DOHH2 (cell line): ENCODE results near the gene TIMM23.
"Not testable (repeated sequence)": the region's sequence is repeated elsewhere in the genome, so short reads cannot be mapped to it uniquely, and the experiment has no call there.

ENCODE experiments used
- H3F3A ChIP-seq: fragments of 200-600 bp; sonication (generic), shearing (Covaris generic); 2 replicates; pipeline ENCODE4 v1.6.0; 2016; ENCODE audit warnings: antibody characterized with exemption, mild to moderate bottlenecking; ENCODE audit not compliant: control insufficient read depth, insufficient read depth
- H3K27ac ChIP-seq: fragments of 200-600 bp; sonication (generic); 2 replicates; pipeline ENCODE4 v1.5.1; 2014; ENCODE audit warnings: low read depth, mild to moderate bottlenecking, low read length, moderate library complexity
- H3K27me3 ChIP-seq: fragments of 200-600 bp; sonication (generic); 2 replicates; pipeline ENCODE4 v1.6.1; 2014; ENCODE audit warnings: mild to moderate bottlenecking, low read length, mixed read lengths; ENCODE audit not compliant: control insufficient read depth
- H3K36me3 ChIP-seq: fragments of 200-600 bp; sonication (generic); 2 replicates; pipeline ENCODE4 v1.6.1; 2014; ENCODE audit warnings: mild to moderate bottlenecking, low read length, moderate library complexity, mixed read lengths; ENCODE audit not compliant: control insufficient read depth
- H3K4me1 ChIP-seq: fragments of 200-600 bp; sonication (generic); 2 replicates; pipeline ENCODE4 v1.6.1; 2014; ENCODE audit warnings: mild to moderate bottlenecking, low read length, mixed read lengths; ENCODE audit not compliant: control insufficient read depth
- H3K4me2 ChIP-seq: fragments of 200-600 bp; sonication (generic); 2 replicates; pipeline ENCODE4 v1.6.0; 2014; ENCODE audit warnings: mild to moderate bottlenecking, low read length, moderate library complexity
- H3K4me3 ChIP-seq: fragments of 200-600 bp; sonication (generic); 2 replicates; pipeline ENCODE4 v1.5.1; 2014; ENCODE audit warnings: mild to moderate bottlenecking, low read length, mixed read lengths
- H3K79me2 ChIP-seq: fragments of 200-600 bp; sonication (generic); 2 replicates; pipeline ENCODE4 v1.6.1; 2014; ENCODE audit warnings: mild to moderate bottlenecking, low read length, mixed read lengths; ENCODE audit not compliant: control insufficient read depth
- H3K9me2 ChIP-seq: fragments of 200-600 bp; sonication (generic); replicated peaks from 2 replicates; pipeline ENCODE4 v1.6.1; 2014; ENCODE audit warnings: mild to moderate bottlenecking, low read length, mixed read lengths; ENCODE audit not compliant: control insufficient read depth
- H3K9me3 ChIP-seq: fragments of 200-600 bp; sonication (generic); 2 replicates; pipeline ENCODE4 v1.6.1; 2014; ENCODE audit warnings: antibody characterized with exemption, low read length, mixed read lengths; ENCODE audit not compliant: control insufficient read depth, insufficient read depth
- H4K20me1 ChIP-seq: fragments of 200-600 bp; sonication (generic); 2 replicates; pipeline ENCODE4 v1.6.0; 2014; ENCODE audit warnings: low read depth, mild to moderate bottlenecking, antibody characterized with exemption, low read length, moderate library complexity; ENCODE audit not compliant: control insufficient read depth, insufficient read depth

Gene TIMM23

DNA sequence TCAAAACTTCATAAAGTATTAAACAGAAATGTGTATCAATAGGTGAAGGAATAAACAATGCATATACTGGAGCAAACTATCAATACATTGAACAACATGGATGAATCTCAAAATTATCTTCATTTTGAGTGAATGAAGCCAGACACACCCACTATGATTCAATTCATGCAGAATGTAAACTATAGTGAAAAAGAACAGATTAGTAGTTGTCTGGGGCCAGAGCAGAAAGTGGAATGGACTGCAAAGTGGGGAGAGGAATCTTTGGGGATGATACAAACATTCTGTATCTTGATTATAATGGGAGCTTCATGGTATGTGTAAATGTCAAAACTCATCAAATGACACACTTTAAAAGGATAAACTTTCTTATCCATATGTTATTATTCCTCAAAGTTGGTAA is 23.5 kb upstream of the TIMM23 start:
- H3K4me3 ChIP-seq, H3K27me3 ChIP-seq, H3K9me2 ChIP-seq, H4K20me1 ChIP-seq, H3K4me1 ChIP-seq, H3K4me2 ChIP-seq, H3K9me3 ChIP-seq, H3F3A ChIP-seq, H3K27ac ChIP-seq, H3K79me2 ChIP-seq: not testable (repeated sequence)
- H3K36me3 ChIP-seq: peaks cover 16% of the 10 kb centered on the region

DNA sequence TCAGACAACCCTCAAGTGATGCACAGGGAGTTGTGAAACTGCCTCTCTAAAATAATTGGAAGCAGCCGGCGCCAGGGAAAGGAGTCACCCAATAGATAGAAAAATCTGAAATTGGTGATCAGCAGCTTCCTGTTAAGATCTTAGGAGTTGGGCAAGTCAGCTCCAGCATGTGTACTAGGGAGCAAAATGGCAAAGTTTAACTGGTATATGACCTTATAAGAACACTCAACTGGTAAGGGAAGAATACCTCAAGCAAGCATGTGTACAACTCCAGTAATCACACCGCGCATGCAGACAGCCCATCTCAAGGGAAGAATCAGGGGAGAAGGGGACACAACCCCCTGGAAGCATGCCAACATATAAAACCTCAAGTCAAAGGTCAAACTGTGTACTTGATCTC is 17.9 kb upstream of the TIMM23 start:
- not testable (repeated sequence) for H3K27me3 ChIP-seq, H3K36me3 ChIP-seq, H3K27ac ChIP-seq, H3F3A ChIP-seq, H3K79me2 ChIP-seq, H3K9me2 ChIP-seq, H3K4me1 ChIP-seq, H3K9me3 ChIP-seq, H3K4me3 ChIP-seq, H3K4me2 ChIP-seq, H4K20me1 ChIP-seq

DNA sequence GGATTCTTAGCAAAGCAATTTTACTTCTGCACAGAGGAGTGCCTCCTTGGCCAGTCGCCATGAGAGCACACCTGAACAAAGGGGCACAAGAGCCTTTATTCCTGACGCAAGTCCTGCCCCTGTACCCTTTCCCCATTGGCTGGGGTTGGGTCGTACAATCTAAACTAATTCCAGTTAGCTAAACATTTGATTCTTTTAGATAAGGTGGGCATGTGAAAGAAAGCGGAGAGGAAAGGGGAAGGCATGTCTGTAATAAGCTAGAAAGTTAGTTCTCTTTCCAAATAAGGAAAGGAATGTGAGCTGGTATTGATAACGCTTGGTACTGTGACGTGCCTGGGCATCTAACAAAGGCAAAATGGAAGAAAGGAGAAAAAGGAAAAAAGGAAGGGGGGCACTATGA is 15.7 kb upstream of the TIMM23 start:
- H3F3A ChIP-seq, H3K4me1 ChIP-seq, H3K9me2 ChIP-seq, H3K4me2 ChIP-seq, H3K27me3 ChIP-seq, H4K20me1 ChIP-seq, H3K9me3 ChIP-seq, H3K36me3 ChIP-seq, H3K4me3 ChIP-seq, H3K27ac ChIP-seq, H3K79me2 ChIP-seq: not testable (repeated sequence)

- not testable (repeated sequence) for H3K79me2 ChIP-seq, H3K4me2 ChIP-seq, H3K4me1 ChIP-seq, H4K20me1 ChIP-seq, H3K27me3 ChIP-seq, H3K27ac ChIP-seq, H3K9me3 ChIP-seq, H3K9me2 ChIP-seq, H3K36me3 ChIP-seq, H3F3A ChIP-seq, H3K4me3 ChIP-seq
Measured at GRCh38 chr10:45957928-45958327, 14.4 kb upstream of the TIMM23 start.

DNA sequence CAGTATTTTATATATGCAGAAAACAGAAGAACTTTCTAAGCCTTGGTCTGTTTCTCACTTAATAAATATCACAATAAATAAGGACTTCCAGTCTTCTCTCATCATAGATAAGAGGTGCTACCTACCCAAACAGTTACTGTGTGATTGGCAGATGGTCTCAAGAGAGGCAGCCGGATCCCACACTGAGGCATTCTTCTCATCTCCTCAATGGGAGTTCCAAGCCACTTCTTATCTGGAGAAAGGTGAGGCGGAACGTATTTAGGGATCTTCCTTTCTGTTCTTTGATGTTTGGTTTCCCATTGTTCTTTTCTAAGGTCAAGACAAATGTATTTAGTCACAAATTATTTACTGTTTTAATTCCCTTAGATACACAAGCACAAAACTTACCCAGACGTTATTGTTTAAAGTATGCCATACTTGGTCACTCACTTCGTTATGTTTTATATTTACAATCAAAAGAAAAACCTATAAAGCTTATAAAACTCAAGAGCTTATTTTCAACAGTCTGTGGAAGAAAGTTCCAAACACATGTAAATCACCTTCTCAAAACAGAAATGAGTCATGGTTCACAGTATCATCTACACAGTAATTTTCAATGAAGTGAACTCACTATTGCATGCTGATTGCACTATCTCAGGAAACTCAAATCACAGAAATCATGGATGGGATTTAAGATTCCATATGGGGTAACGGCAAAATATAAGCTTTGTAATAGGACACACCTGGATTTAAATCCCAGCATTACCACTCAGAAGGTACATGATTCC is 9.4 kb upstream of the TIMM23 start:
- not testable (repeated sequence) for H3K9me3 ChIP-seq, H3K36me3 ChIP-seq, H4K20me1 ChIP-seq, H3K27ac ChIP-seq, H3K27me3 ChIP-seq, H3K4me1 ChIP-seq, H3F3A ChIP-seq, H3K4me2 ChIP-seq, H3K4me3 ChIP-seq, H3K9me2 ChIP-seq
- peaks cover 29% of the 10 kb centered on the region for H3K79me2 ChIP-seq

- not testable (repeated sequence) for H4K20me1 ChIP-seq, H3F3A ChIP-seq, H3K27ac ChIP-seq, H3K9me2 ChIP-seq, H3K27me3 ChIP-seq, H3K9me3 ChIP-seq
- peaks cover 25% of the 10 kb centered on the region for H3K4me1 ChIP-seq
- peak overlapping the region; percentile 88 for H3K4me3 ChIP-seq
- peaks cover 20% of the 10 kb centered on the region for H3K36me3 ChIP-seq
- peaks cover 96% of the 10 kb centered on the region for H3K79me2 ChIP-seq
- H3K4me2 ChIP-seq: peak overlapping the region; percentile 72
Measured at GRCh38 chr10:45971019-45971418, 1.3 kb upstream of the TIMM23 start.

GRCh38 chr10:45971742-45972105 is 565 bp upstream of the TIMM23 start:
- H3K9me2 ChIP-seq, H3K27ac ChIP-seq, H3K9me3 ChIP-seq, H3K27me3 ChIP-seq, H3F3A ChIP-seq, H4K20me1 ChIP-seq: not testable (repeated sequence)
- Histone ChIP-seq H3K79me2 (peaks cover 92% of the 10 kb centered on the region), H3K4me1 (peaks cover 25% of the 10 kb centered on the region), H3K4me3 (peak overlapping the region; percentile 88), H3K4me2 (peak overlapping the region; percentile 72), H3K36me3 (peaks cover 22% of the 10 kb centered on the region)

GRCh38 chr10:45972813-45973169 is 502 bp downstream of the TIMM23 start:
- peaks cover 88% of the 10 kb centered on the region for H3K79me2 ChIP-seq

More at GRCh38 chr10:45972813-45973169, 502 bp downstream of the TIMM23 start:
- peak overlapping the region; percentile 43 for H3K27ac ChIP-seq
- H3F3A ChIP-seq, H4K20me1 ChIP-seq, H3K9me2 ChIP-seq, H3K27me3 ChIP-seq, H3K9me3 ChIP-seq: not testable (repeated sequence)
- H3K36me3 ChIP-seq: peaks cover 25% of the 10 kb centered on the region
- peaks cover 25% of the 10 kb centered on the region for H3K4me1 ChIP-seq
- H3K4me2 ChIP-seq: peak overlapping the region; percentile 72
- peak overlapping the region; percentile 88 for H3K4me3 ChIP-seq
